Thymus (tissue), 11 donors: ENCODE measurements around the gene CACNA1G. TPM values are rescaled to one million over a fixed set of nuclear protein-coding genes. Genes with fewer than 3 reads are reported as not detected.

Experiments used
- DNase-seq, 9 donors: peaks; one replicate each; pipeline ENCODE4 v3.0.0-alpha.2; 2013; ENCODE audit warnings: low spot score in 9 of 9, low read depth in 6 of 9, missing footprints in 1 of 9
- H3K27ac ChIP-seq, 2 donors: one replicate each; pipeline ENCODE4 v1.5.1; 2013; ENCODE audit warnings: control low read depth in 1 of 2, low read depth in 1 of 2, low read length in 1 of 2, mild to moderate bottlenecking in 1 of 2, moderate library complexity in 1 of 2
- H3K27me3 ChIP-seq, 2 donors: one replicate each; pipeline ENCODE4 v1.5.1; 2013; ENCODE audit warnings: low read length in 1 of 2; ENCODE audit not compliant: control insufficient read depth in 2 of 2, insufficient read depth in 1 of 2
- H3K36me3 ChIP-seq, 2 donors: one replicate each; pipeline ENCODE4 v1.5.1; 2013; ENCODE audit warnings: low read length in 1 of 2, mild to moderate bottlenecking in 1 of 2, moderate library complexity in 1 of 2; ENCODE audit not compliant: control insufficient read depth in 2 of 2, insufficient read depth in 2 of 2
- H3K4me1 ChIP-seq, 2 donors: one replicate each; pipeline ENCODE4 v1.5.1; 2013; ENCODE audit warnings: low read length in 2 of 2; ENCODE audit not compliant: control insufficient read depth in 2 of 2, insufficient read depth in 2 of 2
- H3K4me3 ChIP-seq, 2 donors: one replicate each; pipeline ENCODE4 v1.5.1; 2013; ENCODE audit warnings: low read length in 2 of 2, control low read depth in 1 of 2, mild to moderate bottlenecking in 1 of 2
- H3K9me3 ChIP-seq, 2 donors: one replicate each; pipeline ENCODE4 v1.5.1; 2013; ENCODE audit warnings: low read length in 1 of 2, mild to moderate bottlenecking in 1 of 2; ENCODE audit not compliant: control insufficient read depth in 2 of 2, insufficient read depth in 1 of 2
- WGBS: extraction: QIAGEN DNeasy Blood & Tissue Kit; methylation state at CpG from one replicate; pipeline ENCODE4 v1.1.7; 2013; 5-methylcytosine and 5-hydroxymethylcytosine counted together
- polyA plus RNA-seq: library from polyadenylated mRNA; stranded (reverse); fragments of 200-250 nt; gene quantifications from one replicate; pipeline ENCODE4 v1.2.3, GENCODE V29; 2013
- total RNA-seq: library from RNA; stranded (reverse); fragments of 120-200 nt; gene quantifications from one replicate; pipeline ENCODE4 v1.2.4, GENCODE V29; 2013
- donor health status: healthy.

CACNA1G gene
- total and polyA plus RNA-seq, 2 donors, result 0.27 to 0.38 TPM

DNA sequence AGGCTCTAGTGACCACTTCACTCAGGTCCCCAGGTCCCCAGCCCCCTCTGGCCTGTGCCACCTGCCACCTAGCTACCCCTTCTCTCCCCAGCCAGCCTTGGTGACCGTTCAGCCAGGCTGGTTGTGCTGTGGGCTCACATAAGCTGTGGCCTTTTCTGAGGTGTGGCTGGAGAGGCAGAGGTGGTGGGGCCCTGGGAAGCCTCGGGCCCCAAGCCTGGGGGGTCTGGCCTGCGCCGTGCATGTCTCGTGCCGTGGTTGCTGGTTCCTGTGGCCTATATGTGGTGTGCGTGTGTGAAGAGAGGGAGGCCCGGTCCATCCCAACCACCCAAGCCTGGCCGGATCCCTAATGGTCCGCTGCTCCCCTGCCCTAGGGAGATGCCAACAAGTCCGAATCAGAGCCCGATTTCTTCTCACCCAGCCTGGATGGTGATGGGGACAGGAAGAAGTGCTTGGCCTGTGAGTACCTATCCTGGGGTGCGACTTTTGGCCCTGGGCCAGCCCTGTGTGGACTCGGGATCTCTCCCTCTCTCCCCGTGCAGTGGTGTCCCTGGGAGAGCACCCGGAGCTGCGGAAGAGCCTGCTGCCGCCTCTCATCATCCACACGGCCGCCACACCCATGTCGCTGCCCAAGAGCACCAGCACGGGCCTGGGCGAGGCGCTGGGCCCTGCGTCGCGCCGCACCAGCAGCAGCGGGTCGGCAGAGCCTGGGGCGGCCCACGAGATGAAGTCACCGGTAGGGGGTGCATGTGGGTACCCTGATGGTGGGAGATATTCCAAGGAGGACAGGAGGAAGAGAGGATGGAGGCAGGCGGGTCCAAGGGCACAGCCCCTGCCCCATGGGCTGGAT lies 35.9 kb downstream of the CACNA1G start:
- H3K9me3 ChIP-seq, result no peaks in the 10 kb centered on the region
- WGBS, result 88% methylated on average over 34 of the region's 34 CpGs

DNA sequence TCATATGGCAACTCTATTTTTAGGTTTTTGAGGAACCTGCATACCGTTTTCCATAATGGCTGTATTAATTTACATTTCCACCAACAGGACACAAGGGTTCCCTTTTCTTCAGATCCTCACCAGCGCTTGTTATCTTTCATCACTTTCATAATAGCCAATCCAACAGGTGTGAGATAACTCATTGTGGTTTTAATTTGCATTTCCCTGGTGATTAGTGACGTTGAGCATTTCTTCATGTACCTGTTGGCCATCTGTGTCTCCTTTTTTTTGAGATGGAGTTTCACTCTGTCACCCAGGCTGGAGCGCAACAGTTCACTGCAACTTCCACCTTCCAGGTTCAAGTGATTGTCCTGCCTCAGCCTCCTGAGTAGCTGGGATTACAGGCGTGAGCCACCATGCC lies 38.0 kb downstream of the CACNA1G start:
- Histone ChIP-seq H3K4me1 (no peaks in the 10 kb centered on the region), H3K4me3 (no peak overlapping the region), H3K27me3 (peaks cover 0 to 20% of the 10 kb centered on the region in 2 donors), H3K36me3 (no peaks in the 10 kb centered on the region), H3K27ac (no peak overlapping the region), H3K9me3 (no peaks in the 10 kb centered on the region)
- no peak for DNase-seq
- 72% methylated on average over 5 of the region's 5 CpGs for WGBS

More for the DNA sequence above, 35.9 kb downstream of the CACNA1G start:
- no peaks in the 10 kb centered on the region for H3K4me1 ChIP-seq
- H3K27ac ChIP-seq, result no peak overlapping the region
- H3K27me3 ChIP-seq, result peaks cover 0 to 20% of the 10 kb centered on the region in 2 donors
- H3K36me3 ChIP-seq, result no peaks in the 10 kb centered on the region
- DNase-seq, result no peak
- H3K4me3 ChIP-seq, result no peak overlapping the region

DNA sequence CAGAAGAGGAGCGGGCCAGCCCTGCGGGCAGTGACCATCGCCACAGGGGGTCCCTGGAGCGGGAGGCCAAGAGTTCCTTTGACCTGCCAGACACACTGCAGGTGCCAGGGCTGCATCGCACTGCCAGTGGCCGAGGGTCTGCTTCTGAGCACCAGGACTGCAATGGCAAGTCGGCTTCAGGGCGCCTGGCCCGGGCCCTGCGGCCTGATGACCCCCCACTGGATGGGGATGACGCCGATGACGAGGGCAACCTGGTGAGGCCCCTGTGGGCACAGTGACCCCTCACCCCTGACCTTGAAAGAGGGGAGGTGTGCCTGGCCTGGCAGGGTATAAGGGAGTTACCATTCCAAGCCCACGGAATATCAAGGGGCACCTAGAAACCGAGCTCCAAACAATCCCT lies 39.1 kb downstream of the CACNA1G start:
- Histone ChIP-seq H3K9me3 (no peaks in the 10 kb centered on the region), H3K27me3 (peaks cover 0 to 22% of the 10 kb centered on the region in 2 donors), H3K27ac (no peak overlapping the region), H3K4me3 (no peak overlapping the region), H3K4me1 (peaks cover 0 to 6% of the 10 kb centered on the region in 2 donors), H3K36me3 (no peaks in the 10 kb centered on the region)
- WGBS, result 97% methylated on average over 15 of the region's 15 CpGs
- no peak for DNase-seq

DNA sequence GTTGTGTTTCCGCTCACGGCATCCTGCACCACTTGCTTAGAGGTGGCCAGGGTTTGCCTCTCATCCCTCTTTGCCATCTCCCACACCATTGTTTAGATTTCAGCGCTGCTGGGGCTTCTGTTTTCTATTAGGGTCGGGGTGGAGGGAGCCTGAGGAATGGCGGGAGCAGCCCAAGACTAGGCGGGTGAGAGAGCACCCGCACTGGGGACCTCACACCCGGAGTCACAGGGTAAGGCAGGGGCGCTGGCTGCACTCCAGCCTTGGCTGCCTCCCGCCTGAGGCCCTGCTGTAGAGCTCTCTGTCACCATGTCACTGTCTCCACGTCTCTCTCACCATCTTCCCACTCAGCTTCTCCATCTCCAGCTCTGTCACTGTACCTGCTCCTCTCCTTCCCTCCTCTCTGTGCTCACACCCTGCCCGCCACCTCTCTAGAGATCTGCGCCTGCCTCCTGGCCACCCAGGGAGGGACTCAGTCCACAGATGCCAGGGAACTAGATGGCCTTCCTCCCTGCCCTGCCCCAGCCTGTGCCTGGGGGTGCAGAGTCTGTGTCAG lies 41.4 kb downstream of the CACNA1G start:
- no peaks in the 10 kb centered on the region for H3K36me3 ChIP-seq
- no peaks in the 10 kb centered on the region for H3K9me3 ChIP-seq
- DNase-seq, result no peak
- H3K27me3 ChIP-seq, result peaks cover 0 to 30% of the 10 kb centered on the region in 2 donors
- H3K4me3 ChIP-seq, result no peak overlapping the region
- peaks cover 0 to 18% of the 10 kb centered on the region in 2 donors for H3K4me1 ChIP-seq
- WGBS, result 94% methylated on average over 13 of the region's 13 CpGs
- H3K27ac ChIP-seq, result no peak overlapping the region

DNA sequence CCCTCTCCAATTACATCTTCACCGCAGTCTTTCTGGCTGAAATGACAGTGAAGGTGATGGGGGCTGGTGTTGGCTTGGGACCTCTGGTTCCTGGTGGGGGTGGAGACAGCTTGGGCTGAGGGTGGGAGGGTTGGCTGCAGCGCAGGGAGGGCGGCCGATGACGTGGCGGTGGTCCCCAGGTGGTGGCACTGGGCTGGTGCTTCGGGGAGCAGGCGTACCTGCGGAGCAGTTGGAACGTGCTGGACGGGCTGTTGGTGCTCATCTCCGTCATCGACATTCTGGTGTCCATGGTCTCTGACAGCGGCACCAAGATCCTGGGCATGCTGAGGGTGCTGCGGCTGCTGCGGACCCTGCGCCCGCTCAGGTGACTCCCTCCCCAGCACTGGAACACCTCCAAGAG lies 42.3 kb downstream of the CACNA1G start:
- peaks cover 0 to 18% of the 10 kb centered on the region in 2 donors for H3K4me1 ChIP-seq
- H3K27ac ChIP-seq, result no peak overlapping the region
- H3K27me3 ChIP-seq, result peaks cover 0 to 32% of the 10 kb centered on the region in 2 donors
- H3K36me3 ChIP-seq, result no peaks in the 10 kb centered on the region
- DNase-seq, result no peak
- WGBS, result 94% methylated on average over 18 of the region's 18 CpGs
- H3K9me3 ChIP-seq, result no peaks in the 10 kb centered on the region
- H3K4me3 ChIP-seq, result no peak overlapping the region

DNA sequence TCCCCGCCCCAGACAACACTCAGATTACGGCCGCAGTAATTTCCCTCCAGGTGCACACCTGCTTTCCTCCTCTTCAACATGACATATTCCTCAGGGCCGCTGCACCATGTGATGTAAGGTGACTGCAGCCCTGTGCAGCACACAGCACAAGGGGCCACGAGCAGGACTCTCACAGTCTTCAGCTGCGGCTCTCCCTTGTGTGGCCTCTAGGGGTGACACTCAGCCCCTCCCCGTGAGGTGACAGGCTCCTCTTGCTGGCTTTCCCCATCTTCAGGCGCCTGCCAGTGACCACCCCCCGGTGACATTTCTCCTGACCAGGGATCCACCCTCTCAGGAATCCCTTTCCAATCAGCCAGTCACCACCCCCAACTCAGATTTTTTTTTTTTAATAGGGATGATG lies 42.8 kb downstream of the CACNA1G start:
- Histone ChIP-seq H3K4me1 (peaks cover 0 to 18% of the 10 kb centered on the region in 2 donors), H3K27ac (no peak overlapping the region), H3K36me3 (no peaks in the 10 kb centered on the region), H3K9me3 (no peaks in the 10 kb centered on the region), H3K4me3 (no peak overlapping the region), H3K27me3 (peaks cover 0 to 36% of the 10 kb centered on the region in 2 donors)
- WGBS, result 79% methylated on average over 9 of the region's 9 CpGs
- peak in 1 of 9 donors; percentile 7 for DNase-seq

DNA sequence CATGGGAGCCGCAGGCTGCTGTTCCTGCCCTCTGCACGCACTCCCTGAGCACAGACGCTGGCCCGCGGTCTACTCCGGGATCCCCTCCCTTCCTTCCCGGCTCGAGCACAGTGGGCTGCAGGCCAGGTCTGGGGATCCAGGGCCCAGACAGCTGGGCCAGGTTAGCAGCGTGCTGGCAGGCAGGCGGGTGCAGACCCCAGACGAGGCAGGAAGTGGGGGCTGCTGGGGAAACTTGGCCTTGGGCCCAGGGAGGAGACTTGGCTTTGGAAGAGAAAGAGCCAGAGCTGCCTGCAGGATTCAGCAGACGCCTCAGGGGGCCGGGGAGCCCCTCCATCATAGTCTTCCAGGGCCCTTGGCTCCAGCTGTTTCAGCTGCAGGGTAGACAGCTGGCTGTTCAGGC lies 44.0 kb downstream of the CACNA1G start:
- H3K9me3 ChIP-seq, result no peaks in the 10 kb centered on the region
- H3K27ac ChIP-seq, result no peak overlapping the region
- H3K27me3 ChIP-seq, result peaks cover 0 to 40% of the 10 kb centered on the region in 2 donors
- WGBS, result 34% methylated on average over 13 of the region's 13 CpGs
- H3K4me1 ChIP-seq, result peaks cover 0 to 21% of the 10 kb centered on the region in 2 donors
- H3K36me3 ChIP-seq, result no peaks in the 10 kb centered on the region
- H3K4me3 ChIP-seq, result no peak overlapping the region
- DNase-seq, result peak in 1 of 9 donors; percentile 18

DNA sequence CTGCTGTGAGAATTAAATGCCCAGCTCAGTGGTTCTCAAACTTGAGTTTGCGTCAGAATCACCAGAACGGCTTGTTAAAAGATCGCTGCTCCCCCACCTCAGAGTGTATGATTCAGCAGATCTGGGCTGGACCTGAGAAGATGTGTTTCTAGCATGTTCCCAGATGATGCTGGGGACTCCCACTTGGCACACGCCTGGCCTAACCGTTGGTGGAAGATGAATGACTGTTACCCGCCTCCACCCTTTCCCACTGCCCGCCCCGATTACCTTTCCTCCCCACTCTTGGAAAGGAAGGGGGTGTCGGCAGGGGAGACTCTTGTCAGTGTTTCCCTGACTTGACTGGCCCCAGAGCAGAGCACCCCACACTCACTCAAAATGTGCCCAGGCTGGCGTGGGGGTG lies 44.9 kb downstream of the CACNA1G start:
- WGBS, result 81% methylated on average over 10 of the region's 10 CpGs
- H3K4me3 ChIP-seq, result no peak overlapping the region
- peaks cover 0 to 23% of the 10 kb centered on the region in 2 donors for H3K4me1 ChIP-seq
- no peak for DNase-seq
- H3K36me3 ChIP-seq, result no peaks in the 10 kb centered on the region
- no peaks in the 10 kb centered on the region for H3K9me3 ChIP-seq
- no peak overlapping the region for H3K27ac ChIP-seq
- peaks cover 0 to 42% of the 10 kb centered on the region in 2 donors for H3K27me3 ChIP-seq

DNA sequence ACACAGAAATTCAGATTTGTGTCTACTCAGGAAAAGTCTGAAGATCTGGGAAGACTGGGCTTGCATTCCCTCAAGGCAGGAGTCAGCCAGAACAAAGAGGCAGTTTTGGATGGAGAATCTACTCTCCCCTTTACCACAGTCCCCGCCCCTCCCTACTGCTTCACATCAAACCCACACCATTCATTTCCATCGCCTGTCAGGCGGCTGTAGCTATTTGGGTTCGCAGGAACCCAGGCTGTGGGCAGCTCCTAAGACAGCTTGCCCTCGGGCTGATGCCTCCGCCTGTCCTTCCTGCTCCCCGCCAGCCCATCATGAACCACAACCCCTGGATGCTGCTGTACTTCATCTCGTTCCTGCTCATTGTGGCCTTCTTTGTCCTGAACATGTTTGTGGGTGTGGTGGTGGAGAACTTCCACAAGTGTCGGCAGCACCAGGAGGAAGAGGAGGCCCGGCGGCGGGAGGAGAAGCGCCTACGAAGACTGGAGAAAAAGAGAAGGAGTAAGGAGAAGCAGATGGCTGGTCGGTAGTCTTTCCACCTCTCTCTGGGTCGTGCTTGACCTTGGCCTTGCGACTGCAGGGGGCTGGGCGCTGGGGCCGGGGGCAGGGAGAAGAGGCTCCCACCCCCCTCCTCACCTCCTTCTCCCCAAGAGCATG lies 47.1 kb downstream of the CACNA1G start:
- Histone ChIP-seq H3K27me3 (peaks cover 0 to 41% of the 10 kb centered on the region in 2 donors), H3K9me3 (no peaks in the 10 kb centered on the region)
- 90% methylated on average over 19 of the region's 19 CpGs for WGBS

More for the DNA sequence above, 47.1 kb downstream of the CACNA1G start:
- Histone ChIP-seq H3K4me3 (no peak overlapping the region), H3K36me3 (no peaks in the 10 kb centered on the region), H3K27ac (no peak overlapping the region), H3K4me1 (peaks cover 0 to 23% of the 10 kb centered on the region in 2 donors)
- DNase-seq, result no peak
